Left renal pelvis (tissue), 4 donors: ENCODE results near the gene RALGPS1. TPM values are rescaled to one million over a fixed set of nuclear protein-coding genes. Genes with fewer than 3 reads are reported as not detected.
"Not testable (repeated sequence)": the region's sequence is repeated elsewhere in the genome, so short reads cannot be mapped to it uniquely, and the experiment has no call there.

Source experiments
- DNase-seq, 4 donors: peaks; one replicate each; pipeline ENCODE4 v3.0.0-alpha.2; 2013; ENCODE audit warnings: low read depth in 4 of 4, low spot score in 3 of 4
- polyA plus RNA-seq, 4 donors: library from polyadenylated mRNA; unstranded; fragments of 120-200 nt; gene quantifications; one replicate each; pipeline ENCODE4 v1.2.1, GENCODE V29; 2013; ENCODE audit not compliant: insufficient read length in 4 of 4

The RALGPS1 gene
- polyA plus RNA-seq, 4 donors = 9.2 to 27.6 (median 24.5) TPM

DNA sequence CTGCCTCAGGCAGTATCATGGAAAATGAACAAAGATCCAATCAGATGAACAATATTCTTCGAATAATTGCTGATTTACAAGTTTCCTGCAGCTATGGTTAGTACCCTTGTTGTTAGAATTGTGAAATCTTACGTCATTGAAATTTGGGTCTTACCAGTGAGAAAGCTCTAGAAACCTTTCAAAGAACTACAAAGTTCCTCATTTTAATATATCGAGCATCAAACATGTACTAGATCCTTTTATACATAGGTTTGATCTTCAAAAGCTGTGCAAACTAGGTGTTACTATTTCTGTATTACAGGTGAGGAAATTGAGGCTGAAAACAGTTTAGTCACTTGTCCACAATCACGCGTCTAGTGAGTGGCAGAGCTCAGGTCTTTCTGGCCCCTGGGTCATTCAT lies 251.5 kb downstream of the RALGPS1 start:
- DNase-seq = no peak

DNA sequence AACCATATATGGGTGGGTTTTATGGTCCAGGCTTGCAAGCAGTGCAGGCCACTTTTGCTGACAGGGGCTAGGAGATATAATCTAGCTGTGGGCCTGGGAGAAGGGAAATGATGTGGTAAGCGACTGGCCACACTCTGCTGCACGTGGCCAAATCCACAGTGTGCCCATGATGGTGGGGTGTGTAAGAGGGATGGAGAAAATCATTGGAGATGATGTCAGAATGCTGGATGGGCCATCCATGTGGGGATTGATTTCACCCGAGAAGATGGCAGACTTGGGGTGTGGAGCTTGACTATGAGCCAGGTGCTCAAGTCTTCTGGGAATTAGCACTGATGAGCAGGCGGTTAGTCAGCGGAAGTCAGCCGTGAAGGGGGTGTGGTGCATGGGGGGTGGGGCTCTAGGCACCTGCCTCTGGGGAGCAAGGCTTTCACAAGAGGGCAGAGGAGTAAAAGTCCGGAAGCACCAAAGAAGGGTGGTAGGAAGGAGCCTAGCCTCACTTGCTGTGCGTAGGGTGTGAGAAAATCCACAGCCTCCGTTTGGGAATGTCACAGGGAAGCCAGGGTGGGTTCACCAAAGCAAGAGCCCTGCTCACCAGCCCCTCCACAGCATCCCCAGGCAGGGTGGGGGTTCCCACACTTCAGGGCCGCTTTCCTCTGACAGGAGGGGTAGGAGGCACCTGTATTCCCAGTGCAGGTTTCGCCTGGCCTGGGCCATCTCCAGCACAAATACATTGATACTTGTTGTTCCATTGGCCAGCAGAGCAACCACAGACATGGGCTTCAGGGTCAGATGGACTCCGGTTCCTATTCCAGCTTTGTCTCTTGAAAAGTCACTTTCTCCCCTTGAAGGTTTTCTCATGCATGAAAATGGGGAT lies 252.3 kb downstream of the RALGPS1 start:
- DNase-seq = no peak

DNA sequence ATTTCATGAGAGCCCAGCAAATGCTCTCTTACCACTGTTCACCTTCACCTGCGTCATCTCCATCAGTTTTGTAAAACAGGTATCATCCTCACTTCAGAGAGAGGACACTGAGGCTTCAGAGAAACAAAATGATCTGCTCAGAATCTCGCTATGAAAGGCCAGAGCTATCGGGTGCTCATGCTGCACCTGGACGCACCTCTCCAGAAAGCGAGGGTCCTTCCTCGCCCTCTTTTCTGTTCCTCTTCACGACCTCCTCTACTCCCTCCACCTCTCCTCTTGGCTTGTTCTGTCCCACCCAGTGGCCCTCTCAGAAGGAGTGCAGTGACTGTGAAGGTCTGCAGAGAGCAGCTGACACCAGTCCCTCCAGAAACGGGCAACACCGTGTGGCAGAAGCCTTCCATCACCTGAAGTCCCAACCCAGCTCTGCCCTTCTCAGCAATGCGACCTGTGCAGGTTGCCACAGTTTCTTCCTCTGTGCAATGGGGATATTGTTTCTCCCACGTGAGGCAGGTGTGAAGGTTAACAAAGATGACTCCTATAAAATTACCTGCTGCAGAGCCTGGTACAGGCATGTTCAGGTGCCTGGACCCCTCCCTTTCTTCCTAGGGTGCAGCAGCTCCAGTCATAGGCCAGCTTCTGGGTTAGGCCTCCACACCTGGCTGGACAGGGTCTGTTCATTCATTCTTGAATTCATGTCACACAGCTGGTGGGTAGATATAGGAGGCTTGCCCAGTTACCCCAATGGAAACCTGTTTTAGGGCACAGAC lies 253.2 kb downstream of the RALGPS1 start:
- no peak for DNase-seq

DNA sequence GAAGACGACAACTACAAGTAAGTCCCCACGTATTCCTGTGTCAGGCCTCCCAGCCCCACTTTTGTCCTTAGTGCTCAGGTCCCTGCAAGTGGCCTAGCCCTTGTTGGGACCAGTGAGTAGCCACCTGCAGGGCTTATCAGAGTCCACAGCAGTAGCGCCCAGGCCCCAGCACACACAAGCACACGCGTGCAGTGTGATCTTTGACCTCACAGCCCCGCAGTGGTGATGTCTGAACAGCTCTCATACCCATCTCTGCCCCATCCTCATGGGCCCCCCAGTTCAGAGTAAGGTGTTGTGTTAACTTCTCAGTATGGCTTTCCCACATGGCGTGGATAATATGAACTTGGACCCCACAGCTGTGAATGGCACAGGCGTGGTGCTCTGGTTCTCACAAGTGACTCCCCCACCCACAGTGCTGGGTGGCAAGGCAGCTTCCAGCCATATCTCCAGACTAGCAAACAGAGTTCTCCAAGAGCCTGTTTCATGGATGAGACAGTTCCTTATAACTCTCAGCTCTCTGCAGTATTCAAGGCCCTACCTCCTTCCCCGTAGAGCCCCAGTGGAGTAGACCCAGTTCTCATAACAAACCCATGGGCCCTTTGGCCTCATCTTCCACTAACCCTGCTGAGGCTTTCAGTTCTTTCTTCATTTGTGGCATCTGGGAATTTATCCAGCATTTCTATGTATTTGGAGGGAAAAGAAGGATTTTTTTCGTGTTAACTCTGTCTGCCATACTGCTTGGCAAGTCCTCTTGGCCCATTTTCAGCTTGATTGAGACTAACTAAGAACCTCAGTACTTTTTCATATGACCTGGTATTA lies 254.4 kb downstream of the RALGPS1 start:
- no peak for DNase-seq

DNA sequence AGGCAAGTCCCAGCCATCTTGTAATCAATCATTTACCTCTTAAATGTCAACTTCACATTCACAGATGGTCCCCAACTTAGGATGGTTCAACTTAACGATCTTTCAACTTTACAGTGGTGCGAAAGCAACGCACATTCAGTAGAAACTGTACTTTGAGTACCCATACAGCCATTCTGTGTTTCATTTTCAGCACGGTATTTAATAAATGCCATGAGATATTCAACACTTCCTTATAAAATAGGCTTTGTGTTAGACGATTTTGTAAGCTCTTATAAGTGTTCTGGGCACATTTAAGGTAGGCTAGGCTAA lies 254.9 kb downstream of the RALGPS1 start:
- no peak for DNase-seq

DNA sequence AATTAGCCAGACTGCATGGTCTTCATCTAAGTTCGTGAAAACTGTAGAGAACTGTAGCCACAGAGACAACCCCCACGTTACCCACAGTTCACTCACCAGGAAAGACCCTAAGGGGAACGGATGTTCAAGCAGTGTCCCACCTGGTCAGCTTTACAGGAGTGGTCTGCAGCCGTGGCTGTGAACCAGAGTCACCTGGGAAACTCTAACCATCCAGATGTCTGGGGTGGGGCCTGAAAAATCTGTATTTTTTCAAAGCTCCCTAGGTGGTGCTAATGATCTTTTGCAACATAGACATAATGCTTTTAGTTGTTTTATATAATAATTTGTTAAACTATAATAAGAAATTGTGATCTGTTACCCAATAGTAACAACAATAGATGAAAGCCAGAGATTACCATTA lies 255.5 kb downstream of the RALGPS1 start:
- no peak for DNase-seq

DNA sequence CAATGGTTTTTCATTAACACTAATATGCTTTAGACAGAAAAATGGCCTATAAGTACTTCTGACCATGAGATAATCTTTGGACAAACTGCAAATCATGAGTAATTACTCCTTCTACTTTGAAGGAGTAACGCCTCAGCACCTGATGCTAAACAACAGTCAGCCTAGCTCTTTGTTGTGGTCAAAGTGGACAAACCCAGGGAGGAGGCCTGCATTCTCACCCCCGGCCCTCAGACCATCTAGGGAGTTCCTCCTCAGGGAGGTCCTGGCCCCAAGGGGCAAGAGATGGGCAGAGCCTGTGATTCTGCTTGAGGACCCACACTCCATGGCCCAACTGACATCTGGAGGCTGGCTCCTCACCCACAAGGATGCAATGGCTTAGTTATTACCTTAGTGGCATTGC lies 256.1 kb downstream of the RALGPS1 start:
- DNase-seq = no peak

DNA sequence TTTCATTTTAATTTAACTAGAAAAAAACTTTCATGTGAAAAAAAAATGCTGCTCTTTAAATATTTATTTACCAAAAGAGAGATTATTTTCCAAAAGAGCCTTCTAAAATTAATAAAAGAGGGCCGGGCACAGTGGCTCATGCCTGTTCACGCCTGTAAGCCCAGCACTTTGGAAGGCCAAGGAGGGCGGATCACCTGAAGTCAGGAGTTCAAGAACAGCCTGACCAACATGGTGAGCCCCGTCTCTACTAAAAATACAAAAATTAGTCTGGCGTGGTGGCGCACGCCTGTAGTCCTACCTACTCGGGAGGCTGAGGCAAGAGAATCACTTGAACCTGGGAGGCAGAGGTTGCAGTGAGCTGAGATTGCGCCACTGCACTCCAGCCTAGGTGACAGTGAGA lies 256.8 kb downstream of the RALGPS1 start:
- not testable (repeated sequence) for DNase-seq

DNA sequence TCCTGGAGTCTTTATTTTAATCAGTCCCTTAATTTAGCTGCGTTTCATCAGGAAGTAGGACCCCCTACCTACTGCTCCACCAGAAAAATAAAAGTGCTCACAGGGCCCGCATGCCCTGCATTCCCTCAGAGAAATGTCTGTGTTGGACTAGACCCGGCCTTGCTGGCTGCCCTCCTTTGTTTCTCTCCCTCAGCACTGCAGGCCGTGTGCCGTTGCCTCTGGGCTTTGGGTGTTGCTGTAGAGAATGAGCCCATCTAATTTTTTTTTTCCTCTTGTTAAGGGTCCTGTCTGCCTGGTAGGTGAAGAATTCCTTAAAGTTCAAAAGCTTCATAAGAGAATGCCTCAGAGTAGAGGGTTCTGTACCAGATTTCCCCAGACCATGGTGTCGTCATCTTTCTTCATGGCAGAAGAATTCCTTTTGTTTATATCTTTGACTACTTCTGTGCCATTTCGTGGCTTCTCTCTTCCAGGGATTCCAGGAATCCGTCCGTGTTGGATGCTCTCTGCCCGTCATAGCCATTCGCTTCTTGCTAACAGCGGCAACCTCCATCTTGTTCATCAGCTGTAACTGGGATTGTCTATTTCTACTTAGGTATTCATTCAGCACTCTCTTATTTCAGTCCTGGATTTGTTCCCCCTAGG lies 257.6 kb downstream of the RALGPS1 start:
- no peak for DNase-seq

DNA sequence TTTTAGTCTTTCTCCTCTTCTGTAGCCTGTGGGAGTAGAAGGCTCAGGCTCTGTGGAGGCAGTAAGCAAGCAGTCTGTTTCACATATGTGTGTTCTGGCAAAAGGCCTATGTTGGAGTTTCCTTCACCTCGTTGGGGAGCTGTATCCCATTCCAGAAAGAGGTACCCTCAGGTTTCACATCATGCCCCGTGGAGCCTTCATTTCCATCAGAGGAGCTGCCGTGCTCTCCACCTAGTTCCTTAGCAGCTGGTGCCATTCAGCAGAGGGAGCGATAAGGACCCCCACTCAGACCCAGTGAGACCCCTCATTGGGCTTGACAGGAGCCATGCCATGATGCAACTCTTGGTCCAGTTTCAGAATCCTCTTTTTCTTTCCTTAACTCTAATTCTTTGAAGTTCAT lies 258.5 kb downstream of the RALGPS1 start:
- no peak for DNase-seq

DNA sequence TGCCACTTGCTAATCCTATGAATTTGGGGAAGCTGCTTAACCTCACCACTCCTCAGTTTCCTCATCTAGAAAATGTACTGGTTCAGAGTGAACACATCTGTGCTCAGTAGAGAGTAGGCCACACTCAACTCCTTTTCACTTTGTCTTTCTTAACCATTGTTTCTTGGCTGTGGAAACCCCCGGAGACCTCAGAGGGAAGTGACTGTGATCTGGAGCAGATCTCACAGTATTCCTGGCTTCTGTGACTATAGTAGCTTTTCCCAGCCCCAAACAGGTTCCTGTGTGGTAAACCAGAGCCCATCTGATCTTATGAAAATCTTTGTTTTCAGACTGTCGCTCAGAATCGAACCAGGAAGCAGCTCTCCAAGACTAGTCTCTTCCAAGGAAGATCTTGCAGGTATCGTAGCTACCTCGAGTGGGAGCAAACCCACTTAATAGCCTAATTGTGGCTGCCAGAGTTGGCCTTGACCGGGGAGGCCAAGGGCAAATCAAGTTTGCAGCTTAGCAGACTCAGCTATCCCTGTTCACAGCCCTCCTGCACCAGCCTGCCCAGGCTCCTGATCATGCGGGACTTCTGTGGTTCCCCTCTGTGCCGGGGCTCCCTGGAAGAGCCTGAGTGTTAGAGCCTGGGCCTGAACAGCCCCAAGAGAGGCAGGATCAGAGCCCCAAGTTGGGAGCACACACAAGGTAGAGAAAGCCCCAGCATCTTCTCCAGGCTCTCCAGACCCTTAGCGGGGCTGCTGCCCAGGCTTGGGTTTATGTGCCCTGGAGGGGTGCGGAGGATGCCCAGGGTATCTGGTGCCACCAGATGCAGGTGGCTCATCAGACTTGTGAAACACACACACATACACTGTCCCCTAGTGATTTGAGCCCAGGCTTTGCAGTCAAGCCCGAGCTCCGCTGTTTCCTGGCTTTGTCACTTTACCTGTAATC lies 260.1 kb downstream of the RALGPS1 start:
- no peak for DNase-seq

DNA sequence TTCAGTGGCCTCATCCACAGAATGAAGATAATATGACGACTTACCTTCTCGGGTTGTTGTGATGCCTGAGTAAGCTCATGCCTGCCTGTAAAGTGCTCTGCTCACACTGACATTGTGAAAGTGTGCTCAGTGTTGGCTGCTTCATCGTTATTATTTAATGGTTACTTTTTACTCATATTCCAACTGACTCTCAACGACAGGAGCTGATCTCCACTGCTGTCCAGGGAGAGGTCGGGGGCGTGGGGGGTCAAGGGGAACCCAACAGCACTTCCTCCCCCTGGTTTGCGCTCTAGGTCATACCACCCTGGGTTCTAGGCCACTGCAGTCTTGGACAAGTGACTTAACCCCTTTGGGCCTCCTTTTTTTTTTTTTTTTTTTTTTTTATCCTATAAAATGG lies 260.7 kb downstream of the RALGPS1 start:
- DNase-seq = no peak

DNA sequence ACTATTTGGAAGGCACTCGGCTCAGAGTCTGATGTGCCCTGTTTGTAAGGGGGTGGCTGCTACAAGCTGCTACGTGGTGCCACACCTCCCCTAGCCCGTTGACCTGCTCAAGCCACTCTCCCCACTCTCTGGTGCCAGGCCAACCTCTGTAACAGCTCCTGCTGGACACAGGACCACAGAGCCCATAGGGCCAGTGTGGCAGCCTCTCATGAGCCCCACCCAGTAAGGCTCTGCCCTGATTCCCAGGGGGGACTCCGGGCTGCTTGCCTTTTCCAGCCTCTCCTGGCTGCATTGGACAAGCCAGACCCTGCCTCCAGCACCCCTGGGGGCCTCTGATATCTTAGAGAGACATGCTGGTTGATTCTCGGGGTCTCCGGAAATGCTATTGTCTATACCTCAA lies 261.2 kb downstream of the RALGPS1 start:
- DNase-seq = no peak

DNA sequence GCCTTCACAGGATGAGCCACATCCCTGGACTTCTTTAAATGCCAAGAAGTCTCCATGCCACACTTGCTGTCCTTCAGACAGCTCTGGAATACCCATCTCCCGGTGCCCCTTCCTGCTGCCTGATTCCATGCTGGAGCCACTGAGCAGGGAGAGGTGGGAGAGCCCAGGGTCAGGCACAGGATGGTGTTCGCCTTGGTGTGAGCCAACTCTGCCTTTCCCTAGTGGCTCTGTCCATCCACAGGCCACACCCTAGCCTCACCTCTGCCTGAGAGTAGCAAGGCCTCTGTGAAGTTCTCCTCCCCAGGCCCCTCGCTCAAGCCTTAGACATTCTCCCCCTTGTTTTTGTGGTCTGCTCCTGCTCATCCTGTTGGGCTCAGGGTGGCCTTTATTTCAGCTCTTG lies 262.0 kb downstream of the RALGPS1 start:
- no peak for DNase-seq

DNA sequence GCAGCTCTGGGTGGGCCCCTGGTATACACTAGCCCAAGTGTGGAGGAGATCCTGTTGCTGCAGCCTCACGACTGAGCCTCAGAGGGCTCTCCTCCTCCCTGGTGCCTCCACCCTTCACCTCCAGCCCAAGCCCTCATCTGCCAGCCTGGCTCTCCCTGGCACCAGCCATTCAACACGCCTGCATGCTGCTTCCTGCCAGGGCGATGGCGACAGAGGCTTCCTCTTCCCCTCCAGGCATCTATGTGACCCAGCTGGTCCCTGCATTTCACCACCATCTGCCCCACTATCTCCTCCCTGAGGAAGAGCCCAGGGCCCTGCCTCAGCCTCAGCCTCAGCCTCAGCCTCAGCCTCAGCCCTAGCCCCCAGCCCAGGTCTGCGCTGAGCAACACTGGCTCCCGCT lies 262.6 kb downstream of the RALGPS1 start:
- no peak for DNase-seq

DNA sequence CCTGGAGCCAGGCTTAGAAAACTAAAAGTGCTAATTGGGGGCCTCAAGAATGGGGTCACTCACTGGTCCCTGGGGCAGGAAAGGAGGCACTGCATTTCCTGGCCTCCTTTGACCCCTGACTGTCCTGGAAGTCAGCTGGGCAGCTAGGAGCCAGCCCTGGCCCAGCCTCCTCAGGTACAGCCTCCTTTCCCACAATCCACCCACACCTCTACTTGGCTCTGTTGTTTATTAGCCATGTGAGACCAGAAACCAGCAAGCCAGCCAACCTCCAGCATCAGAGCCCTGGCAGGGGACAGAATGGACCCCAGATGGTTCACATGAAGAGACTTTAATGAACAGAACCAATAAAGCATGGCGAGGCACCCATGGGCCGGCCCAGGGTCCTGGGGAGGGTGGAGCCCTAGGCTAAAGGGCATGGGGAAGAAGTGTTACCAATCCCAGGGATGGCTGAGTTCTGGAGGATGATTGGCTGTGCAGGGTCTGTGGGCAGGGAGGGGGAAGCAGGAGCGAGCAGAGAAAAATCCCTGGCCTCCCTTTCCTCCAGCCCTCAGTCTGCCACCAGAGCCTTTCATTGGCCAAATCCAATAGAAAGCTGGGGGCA lies 263.2 kb downstream of the RALGPS1 start:
- DNase-seq = no peak

DNA sequence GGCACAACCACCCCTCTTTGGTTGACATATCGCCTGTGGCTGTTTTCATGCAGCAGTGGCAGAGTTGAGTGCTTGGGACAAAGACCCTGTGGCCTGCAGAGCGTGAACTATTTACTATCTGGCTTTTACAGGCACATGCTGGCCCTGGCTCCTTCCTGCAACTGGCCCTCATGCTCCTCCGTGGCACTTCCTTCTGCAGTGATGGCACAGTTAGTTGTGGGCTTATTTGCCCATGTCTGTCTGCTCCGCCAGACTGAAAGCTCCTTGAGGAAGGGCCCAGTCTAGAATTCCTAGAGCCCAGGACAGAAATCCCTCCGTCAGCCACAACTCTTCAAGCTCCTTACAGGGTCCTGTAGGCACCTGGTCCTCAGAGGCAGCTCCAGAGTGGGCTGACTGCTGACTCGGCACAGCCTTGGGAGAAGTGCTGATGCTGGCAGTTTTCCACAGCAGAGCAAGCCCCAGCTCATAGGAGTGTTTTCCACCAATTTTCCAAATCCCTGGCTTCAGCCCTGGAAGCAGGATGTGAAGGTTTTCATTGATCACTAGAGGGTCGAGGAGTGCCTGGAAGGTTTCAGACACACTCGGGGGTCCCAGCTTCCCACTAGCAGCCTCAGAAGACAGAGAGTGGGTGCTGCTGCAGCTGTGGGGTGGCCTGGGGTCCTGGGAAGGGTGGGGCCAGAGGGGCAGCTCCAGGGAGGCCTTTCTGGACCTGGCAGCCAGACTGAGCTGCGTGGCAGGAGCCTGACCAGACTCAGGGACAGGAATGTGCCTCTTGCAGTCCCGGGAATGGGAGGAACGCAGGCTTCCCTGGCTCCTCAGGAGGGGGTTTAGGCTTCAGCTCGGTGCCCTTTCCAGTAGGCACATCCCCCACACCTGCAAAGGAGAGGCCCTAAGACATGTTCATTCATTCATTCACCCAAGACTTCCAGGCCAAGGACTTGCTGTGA lies 264.4 kb downstream of the RALGPS1 start:
- DNase-seq = no peak
